Epithelial cell of proximal tubule (primary cell): ENCODE data around the gene PEAK1. TPM values are rescaled to one million over a fixed set of nuclear protein-coding genes. Genes with fewer than 3 reads are reported as not detected.

Experiments used
- DNase-seq: peaks from one replicate; pipeline ENCODE4 v3.0.0-alpha.2; 2011; ENCODE audit warnings: low read depth
- H3K4me3 ChIP-seq: 2 replicates; pipeline ENCODE4 v1.5.1; 2011; ENCODE audit warnings: low read depth, mild to moderate bottlenecking, low read length
- total RNA-seq: library from RNA; depleted of rRNA; stranded (reverse); fragments of >200 nt; gene quantifications from 2 replicates; pipeline ENCODE4 v1.2.3, GENCODE V29; 2015
- TF ChIP-seq, protein P1 (sequence below): conservative IDR thresholded peaks from 2 replicates; pipeline ENCODE4 v1.5.1; 2012; ENCODE audit warnings: low read depth, mild to moderate bottlenecking, low read length

Gene PEAK1
- total RNA-seq, 1 donor from 2014 or later: 8.1 TPM

DNA sequence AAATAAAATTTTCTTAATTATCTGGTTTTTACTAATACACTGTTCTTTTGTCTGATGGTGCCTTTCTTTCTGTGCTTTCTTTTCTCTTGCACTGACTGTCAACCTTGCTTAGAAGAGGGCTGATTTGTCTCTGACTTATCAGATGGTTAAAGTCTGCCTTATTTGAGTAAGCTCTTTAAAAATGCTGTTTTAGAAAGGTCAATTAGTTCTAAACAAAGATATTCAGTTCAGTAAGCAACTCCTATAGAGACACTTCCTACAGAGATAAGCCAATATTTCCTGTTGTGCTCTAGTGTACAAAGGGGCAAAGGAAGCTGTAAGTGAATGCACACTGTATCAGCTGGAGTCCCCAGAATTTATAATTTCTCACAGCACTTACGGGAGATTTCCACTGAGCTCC, 195.6 kb downstream of the PEAK1 start:
- H3K4me3 ChIP-seq: no peak overlapping the region
- DNase-seq: no peak
- TF ChIP-seq, protein P1, sequence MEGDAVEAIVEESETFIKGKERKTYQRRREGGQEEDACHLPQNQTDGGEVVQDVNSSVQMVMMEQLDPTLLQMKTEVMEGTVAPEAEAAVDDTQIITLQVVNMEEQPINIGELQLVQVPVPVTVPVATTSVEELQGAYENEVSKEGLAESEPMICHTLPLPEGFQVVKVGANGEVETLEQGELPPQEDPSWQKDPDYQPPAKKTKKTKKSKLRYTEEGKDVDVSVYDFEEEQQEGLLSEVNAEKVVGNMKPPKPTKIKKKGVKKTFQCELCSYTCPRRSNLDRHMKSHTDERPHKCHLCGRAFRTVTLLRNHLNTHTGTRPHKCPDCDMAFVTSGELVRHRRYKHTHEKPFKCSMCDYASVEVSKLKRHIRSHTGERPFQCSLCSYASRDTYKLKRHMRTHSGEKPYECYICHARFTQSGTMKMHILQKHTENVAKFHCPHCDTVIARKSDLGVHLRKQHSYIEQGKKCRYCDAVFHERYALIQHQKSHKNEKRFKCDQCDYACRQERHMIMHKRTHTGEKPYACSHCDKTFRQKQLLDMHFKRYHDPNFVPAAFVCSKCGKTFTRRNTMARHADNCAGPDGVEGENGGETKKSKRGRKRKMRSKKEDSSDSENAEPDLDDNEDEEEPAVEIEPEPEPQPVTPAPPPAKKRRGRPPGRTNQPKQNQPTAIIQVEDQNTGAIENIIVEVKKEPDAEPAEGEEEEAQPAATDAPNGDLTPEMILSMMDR: no peak

DNA sequence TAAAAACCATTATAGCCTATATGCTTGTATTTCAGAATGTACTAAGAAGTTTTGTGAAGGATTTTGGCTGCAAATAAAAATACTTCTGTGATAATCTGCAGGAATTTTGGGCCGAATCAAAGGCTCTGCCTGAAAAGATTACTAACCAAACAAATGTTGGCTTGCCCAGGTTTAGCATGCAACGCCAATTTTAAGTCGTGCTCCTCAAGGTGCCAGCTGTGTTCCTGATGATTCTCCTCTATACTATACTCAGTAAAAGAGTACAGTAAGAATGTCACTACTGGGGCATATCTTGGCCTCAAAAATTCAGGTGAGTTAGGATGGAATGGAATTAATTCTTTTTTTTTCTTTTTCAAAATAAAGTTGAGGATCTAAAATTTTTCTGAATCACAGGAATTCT, 198.2 kb downstream of the PEAK1 start:
- TF ChIP-seq, protein P1: no peak
- no peak for DNase-seq
- no peak overlapping the region for H3K4me3 ChIP-seq

DNA sequence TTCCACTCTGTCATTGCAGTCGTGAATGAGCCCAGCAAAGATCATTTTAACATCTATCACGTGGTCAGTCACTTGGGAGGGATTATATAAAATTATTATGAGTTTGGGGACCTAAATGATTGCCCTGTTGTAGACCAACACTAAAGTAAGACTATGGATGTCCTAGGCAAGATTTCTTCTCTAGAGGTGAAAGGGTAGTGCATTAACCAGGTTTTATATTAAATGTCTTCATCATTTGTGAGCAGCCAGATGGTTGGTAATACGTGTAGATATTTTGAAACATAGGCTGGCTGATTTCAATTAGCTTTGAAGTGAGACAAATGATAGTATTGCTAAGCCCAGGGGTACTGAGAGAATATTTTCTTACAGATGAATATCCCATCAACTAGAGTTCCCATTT, 198.7 kb downstream of the PEAK1 start:
- TF ChIP-seq, protein P1: no peak
- DNase-seq: no peak
- H3K4me3 ChIP-seq: no peak overlapping the region

DNA sequence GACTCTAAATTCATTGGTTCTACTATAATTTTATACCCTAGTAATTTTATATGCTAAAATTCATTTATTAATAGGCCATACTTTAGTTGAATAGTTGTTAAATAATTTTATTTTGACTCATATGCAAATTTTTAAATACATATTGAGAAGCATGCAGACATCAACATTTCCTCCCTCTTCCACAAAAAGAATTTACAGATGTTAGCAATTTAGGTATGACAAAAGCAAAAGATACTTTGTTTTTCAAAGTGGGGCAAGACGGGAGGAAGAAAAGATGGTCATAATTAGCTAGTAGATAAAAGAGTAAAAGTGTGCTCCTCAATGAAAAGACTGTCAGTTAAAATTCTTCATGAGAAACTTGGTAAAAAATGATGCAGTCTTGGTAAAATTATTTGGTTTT, 200.1 kb downstream of the PEAK1 start:
- TF ChIP-seq, protein P1: no peak
- DNase-seq: no peak
- no peak overlapping the region for H3K4me3 ChIP-seq

DNA sequence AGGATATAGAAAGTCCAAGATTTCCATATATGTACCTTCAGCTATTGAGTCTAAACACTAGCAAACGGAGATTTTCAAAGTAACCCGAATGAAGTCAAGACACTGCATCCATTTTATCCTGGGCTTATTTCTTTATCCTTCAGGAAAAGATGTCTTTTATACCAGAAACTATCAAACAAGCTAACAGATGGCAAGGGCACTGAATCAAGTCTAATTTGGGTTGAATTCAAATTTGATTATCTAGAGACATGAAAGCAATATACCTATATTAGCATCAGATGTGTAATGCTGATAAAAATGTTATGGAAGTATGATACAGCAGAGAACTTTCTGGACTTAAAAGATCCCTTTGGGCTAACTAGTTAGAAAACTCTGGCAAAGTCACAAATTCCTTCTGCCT, 210.7 kb downstream of the PEAK1 start:
- no peak for DNase-seq
- TF ChIP-seq, protein P1: no peak

DNA sequence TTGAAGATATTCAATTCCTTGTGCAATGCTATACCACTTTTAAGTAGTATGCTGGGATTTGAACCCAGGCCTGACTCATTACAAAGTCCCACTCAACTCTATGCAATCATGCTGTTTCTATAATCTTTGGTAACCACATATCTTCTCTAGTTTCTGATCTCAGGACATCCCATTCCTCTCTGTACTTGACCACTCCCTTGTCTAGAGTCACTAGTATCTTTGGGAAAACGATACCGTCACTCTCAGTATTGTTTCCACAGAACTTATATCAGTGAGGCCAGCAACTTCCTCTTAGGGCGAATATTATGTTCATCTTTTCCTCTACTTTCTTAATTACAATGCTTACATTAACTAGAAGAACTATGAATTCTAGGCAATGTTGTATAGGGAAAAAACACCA, 211.7 kb downstream of the PEAK1 start:
- H3K4me3 ChIP-seq: no peak overlapping the region
- TF ChIP-seq, protein P1: no peak
- no peak for DNase-seq

More for the DNA sequence above, 210.7 kb downstream of the PEAK1 start:
- no peak overlapping the region for H3K4me3 ChIP-seq

DNA sequence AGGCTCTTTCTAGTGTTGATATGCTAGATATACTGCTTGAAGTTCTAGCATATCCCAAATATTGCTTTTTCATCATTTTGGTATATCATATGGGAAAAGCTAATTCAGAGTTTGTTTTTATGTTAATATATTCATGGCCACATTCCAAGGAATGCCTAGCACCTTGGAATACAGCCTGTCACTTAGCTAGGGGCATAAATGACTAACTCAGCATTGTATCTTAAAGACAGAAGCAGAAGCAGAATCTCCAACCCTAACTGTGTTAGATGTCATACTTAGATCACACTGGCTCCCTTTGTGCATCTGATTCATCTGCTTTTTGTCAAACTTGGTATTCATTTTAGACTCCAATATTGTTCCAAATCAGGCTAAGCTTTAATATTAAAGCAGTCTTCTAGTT, 218.2 kb downstream of the PEAK1 start:
- DNase-seq: no peak
- TF ChIP-seq, protein P1: no peak
- H3K4me3 ChIP-seq: no peak overlapping the region
